ENCODE data around the gene BLM.
"Not testable (repeated sequence)": the region's sequence is repeated elsewhere in the genome, so short reads cannot be mapped to it uniquely, and the experiment has no call there.

BLM gene

GRCh38 chr15:90849424-90849823 lies 132.3 kb downstream of the BLM start:
- not testable (repeated sequence) for H3K9ac ChIP-seq (ENCODE audit: low read depth, low read length); H3K27me3 ChIP-seq (ENCODE audit: control insufficient read depth, insufficient read depth, low read length); H3K36me3 ChIP-seq (ENCODE audit: control insufficient read depth, insufficient read depth, low read length); H3K4me3 ChIP-seq (ENCODE audit: low read depth, low read length); H3K9me3 ChIP-seq (ENCODE audit: control insufficient read depth, insufficient read depth, low read length); H3K4me1 ChIP-seq (ENCODE audit: control insufficient read depth, insufficient read depth, low read length)

- no peaks in the 10 kb centered on the region for H3K36me3 ChIP-seq (ENCODE audit: control insufficient read depth, insufficient read depth, low read length)
- no peaks in the 10 kb centered on the region for H3K9me3 ChIP-seq (ENCODE audit: control insufficient read depth, insufficient read depth, low read length)
- H3K9ac ChIP-seq (ENCODE audit: low read depth, low read length), result no peak overlapping the region
- no peaks in the 10 kb centered on the region for H3K4me1 ChIP-seq (ENCODE audit: control insufficient read depth, insufficient read depth, low read length)
- H3K27me3 ChIP-seq (ENCODE audit: control insufficient read depth, insufficient read depth, low read length), result no peaks in the 10 kb centered on the region
- no peak overlapping the region for H3K4me3 ChIP-seq (ENCODE audit: low read depth, low read length)
These were observed 134.0 kb downstream of the BLM start for GRCh38 chr15:90851114-90851513.

- Histone ChIP-seq H3K9me3 (ENCODE audit: control insufficient read depth, insufficient read depth, low read length) (no peaks in the 10 kb centered on the region), H3K27me3 (ENCODE audit: control insufficient read depth, insufficient read depth, low read length) (no peaks in the 10 kb centered on the region), H3K9ac (ENCODE audit: low read depth, low read length) (no peak overlapping the region), H3K4me3 (ENCODE audit: low read depth, low read length) (no peak overlapping the region), H3K36me3 (ENCODE audit: control insufficient read depth, insufficient read depth, low read length) (no peaks in the 10 kb centered on the region), H3K4me1 (ENCODE audit: control insufficient read depth, insufficient read depth, low read length) (no peaks in the 10 kb centered on the region)
These were observed 134.8 kb downstream of the BLM start for GRCh38 chr15:90851940-90852339.

GRCh38 chr15:90855139-90855538 lies 138.0 kb downstream of the BLM start:
- H3K9ac ChIP-seq (ENCODE audit: low read depth, low read length), result no peak overlapping the region
- H3K27me3 ChIP-seq (ENCODE audit: control insufficient read depth, insufficient read depth, low read length), result no peaks in the 10 kb centered on the region
- no peaks in the 10 kb centered on the region for H3K9me3 ChIP-seq (ENCODE audit: control insufficient read depth, insufficient read depth, low read length)
- H3K36me3 ChIP-seq (ENCODE audit: control insufficient read depth, insufficient read depth, low read length), result no peaks in the 10 kb centered on the region
- H3K4me3 ChIP-seq (ENCODE audit: low read depth, low read length), result no peak overlapping the region
- peaks cover 6% of the 10 kb centered on the region for H3K4me1 ChIP-seq (ENCODE audit: control insufficient read depth, insufficient read depth, low read length)

GRCh38 chr15:90857337-90857736 lies 140.2 kb downstream of the BLM start:
- H3K36me3 ChIP-seq (ENCODE audit: control insufficient read depth, insufficient read depth, low read length), result no peaks in the 10 kb centered on the region
- no peak overlapping the region for H3K4me3 ChIP-seq (ENCODE audit: low read depth, low read length)
- H3K4me1 ChIP-seq (ENCODE audit: control insufficient read depth, insufficient read depth, low read length), result peaks cover 6% of the 10 kb centered on the region
- H3K9ac ChIP-seq (ENCODE audit: low read depth, low read length), result no peak overlapping the region
- H3K9me3 ChIP-seq (ENCODE audit: control insufficient read depth, insufficient read depth, low read length), result no peaks in the 10 kb centered on the region
- H3K27me3 ChIP-seq (ENCODE audit: control insufficient read depth, insufficient read depth, low read length), result no peaks in the 10 kb centered on the region

- Histone ChIP-seq H3K4me1 (ENCODE audit: control insufficient read depth, insufficient read depth, low read length) (peaks cover 6% of the 10 kb centered on the region), H3K4me3 (ENCODE audit: low read depth, low read length) (no peak overlapping the region), H3K36me3 (ENCODE audit: control insufficient read depth, insufficient read depth, low read length) (no peaks in the 10 kb centered on the region), H3K27me3 (ENCODE audit: control insufficient read depth, insufficient read depth, low read length) (no peaks in the 10 kb centered on the region), H3K9ac (ENCODE audit: low read depth, low read length) (no peak overlapping the region), H3K9me3 (ENCODE audit: control insufficient read depth, insufficient read depth, low read length) (no peaks in the 10 kb centered on the region)
These were observed 140.8 kb downstream of the BLM start for GRCh38 chr15:90857883-90858443.

GRCh38 chr15:90859234-90860131 lies 142.3 kb downstream of the BLM start:
- no peak overlapping the region for H3K4me3 ChIP-seq (ENCODE audit: low read depth, low read length)
- peaks cover 6% of the 10 kb centered on the region for H3K4me1 ChIP-seq (ENCODE audit: control insufficient read depth, insufficient read depth, low read length)
- no peak overlapping the region for H3K9ac ChIP-seq (ENCODE audit: low read depth, low read length)
- H3K9me3 ChIP-seq (ENCODE audit: control insufficient read depth, insufficient read depth, low read length), result no peaks in the 10 kb centered on the region
- H3K36me3 ChIP-seq (ENCODE audit: control insufficient read depth, insufficient read depth, low read length), result no peaks in the 10 kb centered on the region
- no peaks in the 10 kb centered on the region for H3K27me3 ChIP-seq (ENCODE audit: control insufficient read depth, insufficient read depth, low read length)

GRCh38 chr15:90860450-90860849 lies 143.3 kb downstream of the BLM start:
- Histone ChIP-seq H3K4me1 (ENCODE audit: control insufficient read depth, insufficient read depth, low read length) (peaks cover 6% of the 10 kb centered on the region), H3K4me3 (ENCODE audit: low read depth, low read length) (no peak overlapping the region), H3K9me3 (ENCODE audit: control insufficient read depth, insufficient read depth, low read length) (no peaks in the 10 kb centered on the region), H3K36me3 (ENCODE audit: control insufficient read depth, insufficient read depth, low read length) (no peaks in the 10 kb centered on the region), H3K9ac (ENCODE audit: low read depth, low read length) (no peak overlapping the region), H3K27me3 (ENCODE audit: control insufficient read depth, insufficient read depth, low read length) (no peaks in the 10 kb centered on the region)

GRCh38 chr15:90860942-90861675 lies 144.0 kb downstream of the BLM start:
- Histone ChIP-seq H3K4me3 (ENCODE audit: low read depth, low read length) (no peak overlapping the region), H3K4me1 (ENCODE audit: control insufficient read depth, insufficient read depth, low read length) (peaks cover 6% of the 10 kb centered on the region), H3K27me3 (ENCODE audit: control insufficient read depth, insufficient read depth, low read length) (no peaks in the 10 kb centered on the region), H3K9me3 (ENCODE audit: control insufficient read depth, insufficient read depth, low read length) (no peaks in the 10 kb centered on the region), H3K9ac (ENCODE audit: low read depth, low read length) (no peak overlapping the region), H3K36me3 (ENCODE audit: control insufficient read depth, insufficient read depth, low read length) (no peaks in the 10 kb centered on the region)

GRCh38 chr15:90862487-90862886 lies 145.3 kb downstream of the BLM start:
- no peaks in the 10 kb centered on the region for H3K27me3 ChIP-seq (ENCODE audit: control insufficient read depth, insufficient read depth, low read length)
- H3K9me3 ChIP-seq (ENCODE audit: control insufficient read depth, insufficient read depth, low read length), result no peaks in the 10 kb centered on the region
- H3K4me1 ChIP-seq (ENCODE audit: control insufficient read depth, insufficient read depth, low read length), result peaks cover 6% of the 10 kb centered on the region
- no peak overlapping the region for H3K9ac ChIP-seq (ENCODE audit: low read depth, low read length)
- H3K36me3 ChIP-seq (ENCODE audit: control insufficient read depth, insufficient read depth, low read length), result no peaks in the 10 kb centered on the region
- H3K4me3 ChIP-seq (ENCODE audit: low read depth, low read length), result no peak overlapping the region

- peaks cover 7% of the 10 kb centered on the region for H3K4me1 ChIP-seq (ENCODE audit: control insufficient read depth, insufficient read depth, low read length)
- H3K9me3 ChIP-seq (ENCODE audit: control insufficient read depth, insufficient read depth, low read length), result no peaks in the 10 kb centered on the region
These were observed 146.0 kb downstream of the BLM start for GRCh38 chr15:90862964-90863778.

More at GRCh38 chr15:90862964-90863778, 146.0 kb downstream of the BLM start:
- Histone ChIP-seq H3K27me3 (ENCODE audit: control insufficient read depth, insufficient read depth, low read length) (no peaks in the 10 kb centered on the region), H3K4me3 (ENCODE audit: low read depth, low read length) (no peak overlapping the region), H3K9ac (ENCODE audit: low read depth, low read length) (no peak overlapping the region), H3K36me3 (ENCODE audit: control insufficient read depth, insufficient read depth, low read length) (no peaks in the 10 kb centered on the region)

Data from iPS-15b (cell line).